Mesenchymal stem cell (in vitro differentiated cells and primary cell): ENCODE data around the gene KIF1A. TPM values are rescaled to one million over a fixed set of nuclear protein-coding genes. Genes with fewer than 3 reads are reported as not detected.
A peak's percentile ranks its signal among the peaks of the same experiment; 100 is the strongest.

Experiments
- DNase-seq: peaks from one replicate; pipeline ENCODE4 v3.0.0-alpha.2; 2013
- H2AFZ ChIP-seq: one replicate; pipeline ENCODE4 v1.6.1; 2013; ENCODE audit warnings: low read depth, mild to moderate bottlenecking, control low read depth, inconsistent platforms, low read length, moderate library complexity
- H2AK5ac ChIP-seq: 2 replicates; pipeline ENCODE4 v1.6.1; 2013; ENCODE audit warnings: low read length, moderate library complexity, mild to moderate bottlenecking, inconsistent platforms; ENCODE audit not compliant: severe bottlenecking
- H2BK120ac ChIP-seq: one replicate; pipeline ENCODE4 v1.6.1; 2013; ENCODE audit warnings: low read depth, mild to moderate bottlenecking, inconsistent platforms, low read length, moderate library complexity
- H2BK12ac ChIP-seq, 2 experiments: one replicate each; pipeline ENCODE4 v1.6.1; 2013; ENCODE audit warnings: inconsistent platforms in 2 of 2, low read length in 2 of 2, mild to moderate bottlenecking in 2 of 2, moderate library complexity in 2 of 2, control low read depth in 1 of 2
- H2BK15ac ChIP-seq: one replicate; pipeline ENCODE4 v1.6.1; 2013; ENCODE audit warnings: mild to moderate bottlenecking, low read depth, inconsistent platforms; ENCODE audit not compliant: poor library complexity, severe bottlenecking
- H2BK5ac ChIP-seq: 2 replicates; pipeline ENCODE4 v1.6.1; 2013; ENCODE audit warnings: low read depth, mild to moderate bottlenecking, low read length, control low read depth, inconsistent platforms; ENCODE audit not compliant: poor library complexity, severe bottlenecking
- H3K14ac ChIP-seq, 2 experiments: one replicate each; pipeline ENCODE4 v1.6.1; 2013; ENCODE audit warnings: inconsistent platforms in 2 of 2, low read length in 2 of 2, control low read depth in 1 of 2, mild to moderate bottlenecking in 1 of 2, moderate library complexity in 1 of 2
- H3K18ac ChIP-seq, 2 experiments: one replicate each; pipeline ENCODE4 v1.6.1; 2013; ENCODE audit warnings: inconsistent platforms in 2 of 2, low read length in 2 of 2, control low read depth in 1 of 2, low read depth in 1 of 2, mild to moderate bottlenecking in 1 of 2
- H3K23ac ChIP-seq, 2 experiments: one replicate each; pipeline ENCODE4 v1.6.1; 2013; ENCODE audit warnings: inconsistent platforms in 2 of 2, low read length in 2 of 2, mild to moderate bottlenecking in 2 of 2, moderate library complexity in 2 of 2, control low read depth in 1 of 2
- H3K27ac ChIP-seq: 2 replicates; pipeline ENCODE4 v1.5.1; 2013; ENCODE audit warnings: mild to moderate bottlenecking, moderate library complexity, low read length, control low read depth, inconsistent platforms; ENCODE audit not compliant: poor library complexity, severe bottlenecking
- H3K27me3 ChIP-seq, 2 experiments: 2 replicates each; pipeline versions ENCODE4 v1.6.1 to v1.7.0; 2013; ENCODE audit warnings: low read length in 2 of 2, mild to moderate bottlenecking in 2 of 2, moderate library complexity in 2 of 2, control low read depth in 1 of 2, inconsistent platforms in 1 of 2; ENCODE audit not compliant: control insufficient read depth in 1 of 2, insufficient read depth in 1 of 2
- H3K36me3 ChIP-seq, 2 experiments: 2 replicates each; pipeline versions ENCODE4 v1.6.1 to v1.7.0; 2013; ENCODE audit warnings: low read length in 2 of 2, control low read depth in 1 of 2, inconsistent platforms in 1 of 2, low read depth in 1 of 2, mild to moderate bottlenecking in 1 of 2; ENCODE audit not compliant: insufficient read depth in 2 of 2, control insufficient read depth in 1 of 2
- H3K4ac ChIP-seq, 2 experiments: one replicate each; pipeline ENCODE4 v1.6.1; 2013; ENCODE audit warnings: inconsistent platforms in 2 of 2, low read length in 2 of 2, mild to moderate bottlenecking in 2 of 2, moderate library complexity in 2 of 2, control low read depth in 1 of 2, low read depth in 1 of 2
- H3K4me1 ChIP-seq: 2 replicates; pipeline ENCODE4 v1.6.1; 2013; ENCODE audit warnings: low read depth, low read length, control low read depth; ENCODE audit not compliant: control insufficient read depth, insufficient read depth
- H3K4me2 ChIP-seq: 2 replicates; pipeline ENCODE4 v1.6.1; 2013; ENCODE audit warnings: low read length, mild to moderate bottlenecking, inconsistent platforms; ENCODE audit not compliant: poor library complexity, severe bottlenecking
- H3K4me3 ChIP-seq, 2 experiments: 2 replicates each; pipeline versions ENCODE4 v1.5.1 to v1.7.0; 2013; ENCODE audit warnings: low read length in 2 of 2, mild to moderate bottlenecking in 2 of 2, control low read depth in 1 of 2, low read depth in 1 of 2; ENCODE audit not compliant: insufficient read depth in 1 of 2
- H3K79me1 ChIP-seq: replicated peaks from 2 replicates; pipeline ENCODE4 v1.6.1; 2013; ENCODE audit warnings: mild to moderate bottlenecking, control low read depth, low read length, inconsistent platforms; ENCODE audit not compliant: poor library complexity, severe bottlenecking
- H3K9ac ChIP-seq: 2 replicates; pipeline ENCODE4 v1.7.0; 2013; ENCODE audit warnings: mild to moderate bottlenecking, low read length, moderate library complexity
- H3K9me3 ChIP-seq: 2 replicates; pipeline ENCODE4 v1.7.0; 2013; ENCODE audit warnings: mild to moderate bottlenecking, low read length; ENCODE audit not compliant: control insufficient read depth
- H4K8ac ChIP-seq: one replicate; pipeline ENCODE4 v1.6.1; 2013; ENCODE audit warnings: inconsistent platforms, mild to moderate bottlenecking, low read length, moderate library complexity
- H4K91ac ChIP-seq: one replicate; pipeline ENCODE4 v1.6.1; 2013; ENCODE audit warnings: mild to moderate bottlenecking, low read length, inconsistent platforms
- WGBS: methylation state at CpG from one replicate; pipeline ENCODE4 v1.1.7; 2013; ENCODE audit warnings: mixed read lengths; 5-methylcytosine and 5-hydroxymethylcytosine counted together
- polyA plus RNA-seq, 2 experiments: library from polyadenylated mRNA; stranded (reverse); fragments of 200-250 nt; gene quantifications; one replicate each; pipeline ENCODE4 v1.2.3, GENCODE V29; 2013

KIF1A gene, protein sequence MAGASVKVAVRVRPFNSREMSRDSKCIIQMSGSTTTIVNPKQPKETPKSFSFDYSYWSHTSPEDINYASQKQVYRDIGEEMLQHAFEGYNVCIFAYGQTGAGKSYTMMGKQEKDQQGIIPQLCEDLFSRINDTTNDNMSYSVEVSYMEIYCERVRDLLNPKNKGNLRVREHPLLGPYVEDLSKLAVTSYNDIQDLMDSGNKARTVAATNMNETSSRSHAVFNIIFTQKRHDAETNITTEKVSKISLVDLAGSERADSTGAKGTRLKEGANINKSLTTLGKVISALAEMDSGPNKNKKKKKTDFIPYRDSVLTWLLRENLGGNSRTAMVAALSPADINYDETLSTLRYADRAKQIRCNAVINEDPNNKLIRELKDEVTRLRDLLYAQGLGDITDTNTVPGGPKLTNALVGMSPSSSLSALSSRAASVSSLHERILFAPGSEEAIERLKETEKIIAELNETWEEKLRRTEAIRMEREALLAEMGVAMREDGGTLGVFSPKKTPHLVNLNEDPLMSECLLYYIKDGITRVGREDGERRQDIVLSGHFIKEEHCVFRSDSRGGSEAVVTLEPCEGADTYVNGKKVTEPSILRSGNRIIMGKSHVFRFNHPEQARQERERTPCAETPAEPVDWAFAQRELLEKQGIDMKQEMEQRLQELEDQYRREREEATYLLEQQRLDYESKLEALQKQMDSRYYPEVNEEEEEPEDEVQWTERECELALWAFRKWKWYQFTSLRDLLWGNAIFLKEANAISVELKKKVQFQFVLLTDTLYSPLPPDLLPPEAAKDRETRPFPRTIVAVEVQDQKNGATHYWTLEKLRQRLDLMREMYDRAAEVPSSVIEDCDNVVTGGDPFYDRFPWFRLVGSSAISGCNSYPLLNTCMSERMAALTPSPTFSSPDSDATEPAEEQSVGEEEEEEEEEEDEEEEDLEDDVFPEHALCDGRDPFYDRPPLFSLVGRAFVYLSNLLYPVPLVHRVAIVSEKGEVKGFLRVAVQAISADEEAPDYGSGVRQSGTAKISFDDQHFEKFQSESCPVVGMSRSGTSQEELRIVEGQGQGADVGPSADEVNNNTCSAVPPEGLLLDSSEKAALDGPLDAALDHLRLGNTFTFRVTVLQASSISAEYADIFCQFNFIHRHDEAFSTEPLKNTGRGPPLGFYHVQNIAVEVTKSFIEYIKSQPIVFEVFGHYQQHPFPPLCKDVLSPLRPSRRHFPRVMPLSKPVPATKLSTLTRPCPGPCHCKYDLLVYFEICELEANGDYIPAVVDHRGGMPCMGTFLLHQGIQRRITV (N-terminal part only)
- polyA plus RNA-seq (2013, experiment 1 of 2) = 0.07 TPM
- 0.01 TPM for polyA plus RNA-seq (2013, experiment 2 of 2)

DNA sequence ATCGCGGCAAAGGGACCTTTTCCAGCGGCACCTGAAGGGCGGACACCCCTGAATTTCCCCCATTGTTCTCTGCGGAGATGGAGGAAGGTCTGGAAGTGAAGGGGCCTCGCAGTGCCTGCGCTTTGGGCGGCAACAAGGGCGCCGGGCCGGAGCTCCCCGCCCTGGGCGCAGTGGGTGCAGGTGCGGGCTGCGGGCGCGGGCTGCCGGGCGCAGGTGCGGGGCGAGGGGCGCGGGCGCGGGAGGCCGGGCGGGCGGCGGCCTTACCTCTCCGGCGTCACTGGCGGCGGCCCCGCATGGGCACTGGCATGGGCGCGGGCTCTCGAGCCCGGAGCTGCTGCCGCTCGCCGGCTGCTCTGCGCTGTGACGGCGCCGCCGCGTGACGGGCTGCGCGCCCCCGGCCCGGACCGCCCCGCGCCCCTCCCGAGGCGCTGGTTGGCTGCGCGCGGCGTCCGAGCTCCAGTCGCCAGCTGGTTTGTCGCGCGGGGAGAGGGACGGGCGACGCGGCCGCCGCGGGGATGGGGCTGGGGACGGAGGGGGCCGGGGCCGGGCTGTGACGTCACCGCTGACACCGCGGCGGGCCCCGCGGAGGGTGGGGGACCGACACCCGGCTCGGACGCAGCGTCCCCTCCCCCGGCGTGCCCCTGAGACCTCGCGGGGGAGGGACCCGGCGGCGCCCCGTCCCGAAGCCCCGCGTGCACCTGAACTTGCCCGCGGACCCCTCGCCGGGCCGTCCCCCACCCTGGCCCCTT, at the start of gene KIF1A:
Gene KIF1A (minus strand): TSS at position 362 of the 749 bp plus-strand sequence. CDS start 22,467 bp downstream, outside the sequence.
- Histone ChIP-seq H3K4me2 (peak within 1 kb of the TSS; percentile 30), H4K8ac (no peak within 1 kb of the TSS), H3K9me3 (peaks cover 18% of the 10 kb centered on the region), H2BK5ac (no peak within 1 kb of the TSS), H3K4me1 (peaks cover 22% of the 10 kb centered on the region), H2BK12ac (no peak within 1 kb of the TSS), H3K36me3 (no peaks in the 10 kb centered on the region), H3K18ac (no peak within 1 kb of the TSS), H3K79me1 (no peaks in the 10 kb centered on the region), H2BK120ac (no peak within 1 kb of the TSS), H3K27ac (no peak within 1 kb of the TSS), H3K14ac (no peak within 1 kb of the TSS), H2AK5ac (no peak within 1 kb of the TSS), H3K9ac (no peak within 1 kb of the TSS), H4K91ac (no peak within 1 kb of the TSS), H3K27me3 (peaks cover 64 to 82% of the 10 kb centered on the region in 2 experiments), H2AFZ (no peak within 1 kb of the TSS), H2BK15ac (no peak within 1 kb of the TSS), H3K4me3 (no peak within 1 kb of the TSS), H3K23ac (no peak within 1 kb of the TSS), H3K4ac (no peak within 1 kb of the TSS)
- no peak for DNase-seq
- 3% methylated on average over 41 of the region's 104 CpGs for WGBS

DNA sequence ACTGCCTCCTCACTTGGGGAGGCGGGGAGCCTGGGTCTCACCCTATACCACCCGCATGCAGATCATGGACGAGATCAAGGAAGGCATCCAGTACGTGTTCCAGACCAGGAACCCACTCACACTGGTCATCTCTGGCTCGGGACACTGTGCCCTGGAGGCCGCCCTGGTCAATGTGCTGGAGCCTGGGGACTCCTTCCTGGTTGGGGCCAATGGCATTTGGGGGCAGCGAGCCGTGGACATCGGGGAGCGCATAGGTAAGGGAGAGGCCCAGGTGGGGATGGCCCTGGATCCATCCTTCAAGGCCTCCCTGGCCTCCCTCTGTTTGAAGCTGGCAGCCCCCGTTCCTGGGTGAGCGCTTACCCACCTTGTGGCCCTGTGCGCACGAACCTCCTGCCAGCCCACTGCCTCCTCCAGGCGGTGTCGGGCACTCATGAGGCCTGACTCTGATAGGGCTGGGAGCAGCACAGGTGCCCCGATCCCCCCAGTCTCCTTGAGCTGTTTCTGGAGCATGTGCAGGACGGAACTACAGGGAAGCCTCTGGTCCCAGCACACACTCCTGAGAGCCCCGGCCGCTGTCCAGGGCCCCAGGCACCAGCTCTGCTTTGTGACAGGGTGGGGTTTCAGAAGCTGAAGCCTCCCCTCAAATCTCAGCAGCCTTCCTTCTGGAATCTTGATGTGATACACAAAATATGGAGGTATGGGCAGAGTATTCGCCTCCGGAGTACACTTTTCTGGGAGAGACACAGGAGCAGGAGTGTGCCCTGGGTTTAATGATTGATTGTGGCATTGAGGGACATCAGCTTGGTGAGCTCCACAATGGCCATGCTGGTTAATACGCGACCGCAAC, 49.3 kb upstream of the KIF1A start:
- DNase-seq = no peak
- Histone ChIP-seq H3K23ac (no peak overlapping the region), H3K4me3 (no peak overlapping the region), H3K79me1 (no peaks in the 10 kb centered on the region), H2BK5ac (no peak overlapping the region), H3K4ac (no peak overlapping the region), H3K14ac (no peak overlapping the region), H2AFZ (no peak overlapping the region), H4K8ac (no peak overlapping the region), H3K18ac (no peak overlapping the region), H3K9me3 (no peaks in the 10 kb centered on the region), H3K4me1 (no peaks in the 10 kb centered on the region), H3K36me3 (no peaks in the 10 kb centered on the region), H3K9ac (no peak overlapping the region), H3K27me3 (peaks cover 30 to 79% of the 10 kb centered on the region in 2 experiments), H3K27ac (no peak overlapping the region), H4K91ac (no peak overlapping the region), H2AK5ac (no peak overlapping the region), H2BK120ac (no peak overlapping the region), H2BK12ac (no peak overlapping the region), H3K4me2 (no peak overlapping the region), H2BK15ac (no peak overlapping the region)
- 83% methylated on average over 25 of the region's 25 CpGs for WGBS

DNA sequence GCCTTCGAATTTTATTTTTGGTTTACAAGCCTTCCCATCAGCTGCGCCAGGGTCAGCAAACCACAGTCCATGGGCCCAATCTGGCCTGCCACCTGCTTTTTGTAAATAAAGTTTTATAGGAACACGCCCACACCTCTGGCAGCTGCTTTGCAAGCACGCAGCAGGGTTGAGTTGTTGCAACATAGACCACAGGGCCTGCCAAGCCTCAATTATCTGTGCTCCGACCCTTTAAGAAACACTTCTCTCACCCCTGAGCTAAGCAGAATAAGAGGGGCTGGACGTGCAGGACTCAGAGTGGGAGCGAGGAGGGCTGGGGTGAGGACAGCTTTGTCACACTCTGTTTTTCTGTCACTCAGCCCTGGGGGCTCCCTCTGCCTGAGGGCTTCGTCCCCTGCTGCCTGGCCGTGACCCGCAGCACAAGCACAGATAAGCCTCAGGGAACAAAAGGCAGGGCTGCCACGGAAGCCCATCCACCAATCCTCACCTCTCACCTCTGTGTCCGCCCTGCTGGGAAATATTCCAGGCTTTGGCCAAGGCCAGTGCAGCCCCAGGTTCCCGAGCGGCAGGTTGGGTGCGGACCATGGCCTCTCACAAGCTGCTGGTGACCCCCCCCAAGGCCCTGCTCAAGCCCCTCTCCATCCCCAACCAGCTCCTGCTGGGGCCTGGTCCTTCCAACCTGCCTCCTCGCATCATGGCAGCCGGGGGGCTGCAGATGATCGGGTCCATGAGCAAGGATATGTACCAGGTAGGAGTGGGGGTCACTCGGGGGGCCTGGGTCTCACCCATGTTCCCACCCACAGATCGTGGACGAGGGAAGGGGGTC, 48.5 kb upstream of the KIF1A start, which contains the start of gene AGXT:
Gene AGXT (plus strand): TSS at position 539 of the 823 bp plus-strand sequence. CDS start 42 bp downstream, at position 581.
- no peak within 1 kb of the TSS for H3K4me3 ChIP-seq
- H3K23ac ChIP-seq = no peak within 1 kb of the TSS
- H3K4ac ChIP-seq = no peak within 1 kb of the TSS
- H3K4me1 ChIP-seq = no peaks in the 10 kb centered on the region
- H3K79me1 ChIP-seq = no peaks in the 10 kb centered on the region
- H3K14ac ChIP-seq = no peak within 1 kb of the TSS
- no peak within 1 kb of the TSS for H2BK12ac ChIP-seq
- WGBS = 72% methylated on average over 21 of the region's 21 CpGs
- H2BK5ac ChIP-seq = no peak within 1 kb of the TSS
- no peak within 1 kb of the TSS for H4K8ac ChIP-seq
- H4K91ac ChIP-seq = no peak within 1 kb of the TSS
- no peak within 1 kb of the TSS for H2AK5ac ChIP-seq
- no peak for DNase-seq
- H3K36me3 ChIP-seq = no peaks in the 10 kb centered on the region
- H3K27me3 ChIP-seq = peaks cover 39 to 81% of the 10 kb centered on the region in 2 experiments
- no peak within 1 kb of the TSS for H3K4me2 ChIP-seq
- no peak within 1 kb of the TSS for H3K9ac ChIP-seq
- no peak within 1 kb of the TSS for H2BK15ac ChIP-seq
- no peak within 1 kb of the TSS for H3K27ac ChIP-seq
- H2BK120ac ChIP-seq = no peak within 1 kb of the TSS
- no peak within 1 kb of the TSS for H3K18ac ChIP-seq
- no peaks in the 10 kb centered on the region for H3K9me3 ChIP-seq
- H2AFZ ChIP-seq = no peak within 1 kb of the TSS
